ENCODE results near the gene ZNF512B. TPM values are rescaled to one million over a fixed set of nuclear protein-coding genes. Genes with fewer than 3 reads are reported as not detected.
A peak's percentile ranks its signal among the peaks of the same experiment; 100 is the strongest.
"Not testable (repeated sequence)": the region's sequence is repeated elsewhere in the genome, so short reads cannot be mapped to it uniquely, and the experiment has no call there.

ZNF512B gene
- total RNA-seq, 1 donor from 2014 or later = 5.9 TPM

DNA sequence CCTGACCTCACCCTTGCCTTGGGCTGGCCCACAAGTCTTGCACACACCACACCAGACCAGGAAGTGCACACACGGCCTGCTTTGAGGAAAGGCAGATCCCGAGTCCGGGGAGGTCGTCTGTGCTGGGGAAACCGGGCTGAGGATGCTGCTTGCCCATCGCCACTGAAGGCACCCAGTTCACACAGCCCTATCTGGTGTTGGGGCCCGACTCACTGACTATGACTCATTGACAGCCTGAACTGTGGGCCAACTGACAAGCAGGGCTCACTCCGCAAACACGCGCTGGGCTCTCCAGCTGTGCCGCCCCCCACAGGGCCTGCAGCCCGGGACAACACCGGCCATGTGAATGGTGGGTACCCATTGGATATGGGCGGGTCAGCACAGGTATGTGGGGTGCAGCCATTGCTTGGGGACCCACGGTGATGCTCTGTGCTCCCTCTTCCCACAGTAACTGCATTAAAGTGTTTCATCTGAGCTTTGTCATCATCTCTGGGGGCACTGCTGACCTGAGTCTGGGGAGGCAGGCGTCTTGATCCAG lies 8.1 kb upstream of the ZNF512B start:
- no peak for DNase-seq (ENCODE audit: low read depth in 2 of 2)

- DNase-seq (ENCODE audit: low read depth in 2 of 2) = no peak
These were observed 7.4 kb upstream of the ZNF512B start for GRCh38 chr20:63976980-63977738.

DNA sequence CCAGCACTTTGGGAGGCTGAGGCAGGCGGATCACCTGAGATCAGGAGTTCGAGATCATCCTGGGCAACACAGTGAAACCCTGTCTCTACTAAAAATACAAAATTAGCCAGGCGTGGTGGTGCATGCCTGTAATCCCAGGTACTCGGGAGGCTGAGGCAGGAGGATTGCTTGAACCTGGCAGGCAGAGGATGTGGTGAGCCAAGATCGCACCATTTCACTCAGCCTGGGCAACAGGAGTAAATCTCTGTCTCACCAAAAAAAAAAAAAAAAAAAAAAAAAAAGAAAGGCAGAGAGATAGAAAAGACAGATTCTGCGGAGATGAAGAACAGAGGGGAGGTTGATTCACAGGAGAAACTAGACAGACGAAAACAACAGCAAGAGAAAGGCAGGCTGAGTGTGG lies 6.8 kb upstream of the ZNF512B start:
- not testable (repeated sequence) for DNase-seq (ENCODE audit: low read depth in 2 of 2)

- no peak for DNase-seq (ENCODE audit: low read depth in 2 of 2)
These were observed 4.9 kb upstream of the ZNF512B start for GRCh38 chr20:63974402-63975200.

GRCh38 chr20:63973636-63974401 lies 4.1 kb upstream of the ZNF512B start:
- peak; percentile 67 to 88 for DNase-seq (ENCODE audit: low read depth in 2 of 2)

GRCh38 chr20:63973160-63973479 lies 3.4 kb upstream of the ZNF512B start:
- no peak for DNase-seq (ENCODE audit: low read depth in 2 of 2)

GRCh38 chr20:63972312-63973159 lies 2.8 kb upstream of the ZNF512B start:
- DNase-seq (ENCODE audit: low read depth in 2 of 2) = peak; percentile 77 to 81

DNA sequence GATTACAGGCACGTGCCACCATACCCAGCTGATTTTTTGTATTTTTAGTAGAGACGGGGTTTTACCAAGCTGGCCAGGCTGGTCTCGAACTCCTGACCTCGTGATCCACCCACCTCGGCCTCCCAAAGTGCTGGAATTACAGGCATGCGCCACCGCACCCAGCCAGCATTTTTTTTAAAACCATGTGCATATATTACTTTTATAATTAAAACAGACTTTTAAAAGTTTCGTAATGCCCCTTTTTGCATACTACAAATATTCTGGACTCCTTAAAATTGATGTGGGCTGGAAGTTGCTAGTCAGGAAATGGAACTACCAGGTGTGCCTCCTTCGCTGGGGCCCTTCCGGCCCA lies 2.2 kb upstream of the ZNF512B start:
- not testable (repeated sequence) for DNase-seq (ENCODE audit: low read depth in 2 of 2)

DNA sequence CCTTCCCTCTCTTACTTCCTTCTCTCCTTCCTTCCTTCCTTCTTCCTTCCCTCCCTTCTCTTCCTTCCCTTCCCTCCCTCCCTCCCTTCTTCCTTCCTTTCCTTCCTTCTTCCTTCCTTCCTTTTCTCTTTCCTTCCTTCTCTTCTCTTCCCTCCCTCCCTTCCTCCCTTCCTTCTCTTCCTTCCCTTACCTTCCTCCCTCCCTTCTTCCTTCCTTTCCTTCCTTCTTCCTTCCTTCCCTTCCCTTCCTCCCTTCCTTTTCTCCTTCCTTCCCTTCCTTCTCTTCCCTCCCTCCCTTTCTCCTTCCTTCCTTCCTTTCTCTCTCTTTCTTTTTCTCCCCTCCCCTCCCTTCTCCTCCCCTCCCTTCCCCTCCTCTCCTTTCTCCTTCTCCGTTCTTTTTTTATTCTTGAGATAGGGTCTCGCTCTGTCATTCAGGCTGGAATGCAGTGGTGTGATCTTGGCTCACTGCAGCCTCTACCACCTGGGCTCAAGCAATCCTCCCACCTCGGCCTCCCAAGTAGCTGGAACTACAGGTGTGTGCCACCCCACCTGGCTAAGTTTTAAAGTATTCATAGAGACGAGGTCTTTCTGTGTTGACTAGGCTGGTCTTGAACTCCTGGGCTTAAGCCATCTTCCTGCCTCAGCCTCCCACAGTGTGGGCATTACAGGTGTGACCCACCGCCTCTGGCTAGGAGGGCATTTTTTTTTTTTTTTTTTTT lies 1.1 kb upstream of the ZNF512B start:
- DNase-seq (ENCODE audit: low read depth in 2 of 2) = no peak

GRCh38 chr20:63968928-63969760 lies 586 bp downstream of the ZNF512B start:
- no peak for DNase-seq (ENCODE audit: low read depth in 2 of 2)

DNA sequence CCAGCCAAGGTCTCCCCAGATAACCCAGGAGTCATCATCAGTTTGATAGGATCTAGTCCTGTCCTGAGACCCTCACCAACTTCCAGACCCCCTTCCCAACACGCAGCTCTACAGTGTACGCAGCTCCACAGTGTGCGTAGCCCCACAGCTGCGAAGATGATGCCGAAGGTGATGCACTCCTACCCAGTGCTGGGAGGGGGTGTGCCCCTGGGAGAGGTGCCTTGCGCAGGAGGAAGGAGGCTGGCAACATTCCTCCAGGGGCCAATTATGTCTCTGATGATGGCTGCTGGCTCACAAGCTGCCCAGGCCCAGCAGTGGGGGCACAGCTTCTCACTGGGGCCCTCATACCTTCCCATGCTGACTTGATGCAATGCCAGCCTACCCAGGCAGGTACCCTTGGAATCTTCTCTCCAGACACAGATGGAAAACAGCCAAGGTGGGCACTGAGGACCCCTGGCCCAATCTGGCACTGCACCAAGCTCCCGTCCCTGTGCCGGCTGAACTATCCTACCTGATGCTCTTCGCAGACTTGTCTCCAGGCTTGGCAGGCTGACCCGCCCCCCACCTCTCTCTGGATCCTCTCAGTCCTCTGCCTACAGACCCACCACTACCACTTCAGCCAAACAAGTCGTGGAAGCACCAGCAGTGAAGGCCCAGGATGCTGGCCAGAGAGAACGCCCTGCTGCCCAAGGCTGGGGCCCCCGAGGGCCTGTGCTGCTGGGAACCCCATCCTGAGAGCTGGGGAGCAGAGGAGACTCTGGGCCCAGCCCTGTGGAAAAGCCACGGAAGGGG lies 1.4 kb downstream of the ZNF512B start:
- no peak for DNase-seq (ENCODE audit: low read depth in 2 of 2)

GRCh38 chr20:63967330-63968135 lies 2.2 kb downstream of the ZNF512B start:
- DNase-seq (ENCODE audit: low read depth in 2 of 2) = no peak

- no peak for DNase-seq (ENCODE audit: low read depth in 2 of 2)
These were observed 2.8 kb downstream of the ZNF512B start for GRCh38 chr20:63966944-63967322.

DNA sequence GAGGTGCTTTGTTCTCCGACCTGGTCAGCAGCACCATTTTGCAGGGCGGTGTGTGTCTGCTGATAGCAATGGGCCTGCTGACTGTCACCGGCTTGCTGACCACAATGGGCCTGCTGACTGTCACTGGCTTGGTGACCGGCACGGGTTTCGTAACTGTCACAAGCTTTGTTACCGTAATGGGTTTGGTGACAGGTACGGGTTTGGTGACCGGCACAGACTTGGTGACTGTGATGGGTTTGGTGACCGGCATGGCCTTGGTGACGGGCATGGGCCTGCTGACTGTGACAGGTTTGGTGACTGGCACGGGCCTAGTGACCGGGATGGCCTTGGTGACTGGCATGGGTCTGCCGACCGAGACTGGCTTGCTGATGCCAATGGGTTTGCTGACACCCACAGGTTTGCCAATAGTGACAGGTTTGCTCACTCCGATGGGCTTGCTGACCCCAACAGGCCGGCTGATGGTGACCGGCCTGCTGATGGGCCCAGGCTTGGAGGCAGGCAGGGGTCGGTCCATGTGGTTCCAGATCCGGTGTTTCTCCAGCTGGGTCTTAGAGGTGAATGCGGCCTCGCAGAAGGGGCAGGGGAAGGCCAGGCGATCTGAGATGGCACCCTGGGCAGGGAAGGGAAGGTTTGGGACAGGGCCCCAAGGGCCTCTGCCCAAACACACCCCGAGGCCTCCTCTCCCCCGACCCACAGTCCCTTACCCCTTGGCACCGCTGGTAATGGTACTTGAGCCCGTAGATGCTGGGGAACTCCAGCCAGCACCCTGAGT lies 3.4 kb downstream of the ZNF512B start:
- no peak for DNase-seq (ENCODE audit: low read depth in 2 of 2)

GRCh38 chr20:63964412-63964811 lies 5.3 kb downstream of the ZNF512B start:
- no peak for DNase-seq (ENCODE audit: low read depth in 2 of 2)

- DNase-seq (ENCODE audit: low read depth in 2 of 2) = no peak
These were observed 5.9 kb downstream of the ZNF512B start for GRCh38 chr20:63963784-63964301.

DNA sequence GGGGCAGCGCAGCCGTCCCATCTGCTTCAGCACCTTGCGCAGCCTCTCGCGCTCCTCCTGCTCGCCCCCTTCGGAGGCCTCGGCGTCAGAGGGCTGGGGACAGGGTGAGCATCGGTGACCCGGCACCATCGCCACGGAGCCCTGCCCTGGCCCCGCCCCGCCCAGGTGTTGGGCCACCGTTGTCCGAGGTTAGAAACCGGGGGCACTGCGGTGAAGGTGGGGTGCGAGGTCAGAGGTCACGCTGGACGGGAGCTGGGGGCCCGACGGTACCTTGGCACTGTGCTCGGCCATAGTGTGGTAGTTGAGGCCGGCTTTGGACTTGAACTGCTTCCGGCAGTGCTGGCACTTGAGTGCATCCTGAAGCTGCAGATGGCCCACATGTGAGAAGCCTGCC lies 6.4 kb downstream of the ZNF512B start:
- no peak for DNase-seq (ENCODE audit: low read depth in 2 of 2)
